8988T (cell line): ENCODE measurements around the gene MRPL39.

ENCODE experiments used
- DNase-seq: peaks from one replicate; pipeline ENCODE4 v3.0.0; 2011

The MRPL39 gene

DNA sequence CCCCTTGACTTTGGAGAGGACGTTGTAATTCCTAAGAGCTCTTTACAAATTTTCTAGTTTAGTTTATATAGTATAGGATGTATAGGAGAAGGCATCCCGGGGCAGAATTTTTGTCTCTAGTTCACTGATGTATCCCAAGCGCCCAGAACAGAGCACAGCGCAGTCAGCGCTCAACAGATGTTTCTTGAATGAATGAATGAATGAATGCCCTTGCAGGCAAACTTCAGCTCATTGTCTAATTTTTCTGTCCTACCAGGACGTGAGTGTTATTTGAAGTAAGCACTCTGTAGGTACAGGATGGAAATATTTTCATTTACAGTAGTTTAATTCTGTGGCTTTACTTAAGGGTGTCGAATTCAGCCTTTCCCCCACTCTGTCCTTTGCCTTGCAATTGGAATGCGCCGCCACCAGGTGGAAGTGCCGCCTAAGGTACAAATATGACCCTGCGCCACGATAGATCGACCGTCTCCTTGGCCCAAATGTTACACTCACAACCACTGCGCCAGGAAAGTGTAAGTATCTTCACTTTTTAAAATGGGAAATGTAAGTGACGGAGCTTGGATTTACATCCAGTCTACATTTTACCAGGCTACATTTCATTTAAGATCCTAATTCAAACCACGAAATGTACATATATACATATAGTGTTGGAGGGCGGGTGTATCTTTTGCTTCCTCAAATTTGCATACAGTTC lies 910 bp upstream of the MRPL39 start:
- no peak for DNase-seq

GRCh38 chr21:25589887-25590286 lies 17.4 kb downstream of the MRPL39 start:
- DNase-seq: no peak

DNA sequence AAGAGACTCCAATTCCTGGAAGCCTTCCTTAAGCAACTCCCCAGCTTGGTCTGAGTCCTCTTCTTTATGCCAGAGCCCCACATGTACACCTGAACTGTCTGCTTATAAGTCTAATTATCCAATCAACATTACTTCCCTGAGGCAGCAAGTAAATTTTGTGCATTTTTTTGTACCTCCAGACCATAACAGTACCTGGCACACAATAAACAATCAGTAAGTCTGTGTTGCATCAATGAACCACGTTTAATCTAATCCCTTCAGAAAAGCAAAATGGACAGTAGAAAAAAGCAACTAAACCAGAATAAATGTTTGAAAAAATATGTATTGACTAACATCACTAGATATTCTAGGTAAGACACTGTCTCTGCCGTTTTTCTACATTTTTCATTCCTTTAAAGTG lies 20.5 kb downstream of the MRPL39 start:
- no peak for DNase-seq

GRCh38 chr21:25586326-25586725 lies 21.0 kb downstream of the MRPL39 start:
- DNase-seq: no peak

DNA sequence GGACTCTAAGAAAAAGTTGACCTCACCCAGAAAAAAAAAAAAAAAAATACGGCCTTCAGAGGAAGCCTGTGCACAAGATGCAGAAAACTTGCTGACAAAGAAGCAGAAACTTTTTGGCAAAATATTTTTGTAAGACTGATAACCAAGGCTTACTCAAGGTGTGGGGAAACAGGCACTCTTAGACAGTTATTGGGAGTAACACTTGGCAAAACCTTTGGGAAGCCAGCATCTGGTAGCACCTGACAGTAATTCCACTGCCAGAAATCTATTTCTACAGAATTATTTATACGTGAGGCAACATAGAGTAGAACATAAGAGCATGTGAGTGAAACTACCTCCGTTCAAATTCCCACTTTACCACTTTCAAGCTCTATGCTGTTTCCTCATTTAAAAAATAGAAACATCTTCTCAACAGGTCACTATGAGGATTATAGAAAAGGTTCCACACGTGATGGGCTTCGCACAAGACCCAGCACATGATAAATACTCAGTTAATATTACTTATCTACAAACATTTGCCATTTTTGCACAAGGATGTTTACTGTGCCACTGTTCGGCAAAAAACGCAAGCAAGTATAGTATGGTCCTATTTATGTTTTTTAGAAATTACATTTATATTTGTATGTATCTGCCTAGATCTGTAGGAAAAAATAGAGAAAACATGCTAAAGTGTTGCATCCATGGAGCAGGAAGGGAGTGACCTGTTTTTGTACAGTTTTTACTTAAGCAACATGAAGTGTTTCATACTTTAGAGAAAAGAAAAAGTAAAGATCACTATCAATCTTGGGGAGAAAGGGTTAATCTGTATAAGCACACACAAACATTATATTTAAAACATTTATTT lies 22.2 kb downstream of the MRPL39 start:
- no peak for DNase-seq

GRCh38 chr21:25583370-25584130 lies 23.7 kb downstream of the MRPL39 start:
- no peak for DNase-seq

DNA sequence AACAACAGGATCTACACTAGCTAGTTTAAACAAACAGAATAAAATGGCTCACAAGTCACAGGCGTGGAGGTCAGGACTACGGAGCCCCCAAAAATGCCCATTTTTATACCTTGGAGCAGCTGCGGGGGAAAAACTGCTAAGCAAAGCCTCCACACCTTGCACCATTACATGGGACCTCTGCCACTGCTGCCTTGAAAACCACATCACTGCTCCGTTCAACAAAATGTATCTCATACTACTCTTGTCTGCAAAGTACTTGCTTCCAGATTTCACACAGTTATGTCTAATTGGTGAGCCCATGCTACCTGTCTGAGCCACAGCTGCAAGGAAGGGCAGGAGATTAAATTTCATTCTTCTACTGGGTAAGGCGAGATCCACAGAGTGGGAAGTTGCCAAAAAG lies 24.4 kb downstream of the MRPL39 start:
- DNase-seq: no peak

DNA sequence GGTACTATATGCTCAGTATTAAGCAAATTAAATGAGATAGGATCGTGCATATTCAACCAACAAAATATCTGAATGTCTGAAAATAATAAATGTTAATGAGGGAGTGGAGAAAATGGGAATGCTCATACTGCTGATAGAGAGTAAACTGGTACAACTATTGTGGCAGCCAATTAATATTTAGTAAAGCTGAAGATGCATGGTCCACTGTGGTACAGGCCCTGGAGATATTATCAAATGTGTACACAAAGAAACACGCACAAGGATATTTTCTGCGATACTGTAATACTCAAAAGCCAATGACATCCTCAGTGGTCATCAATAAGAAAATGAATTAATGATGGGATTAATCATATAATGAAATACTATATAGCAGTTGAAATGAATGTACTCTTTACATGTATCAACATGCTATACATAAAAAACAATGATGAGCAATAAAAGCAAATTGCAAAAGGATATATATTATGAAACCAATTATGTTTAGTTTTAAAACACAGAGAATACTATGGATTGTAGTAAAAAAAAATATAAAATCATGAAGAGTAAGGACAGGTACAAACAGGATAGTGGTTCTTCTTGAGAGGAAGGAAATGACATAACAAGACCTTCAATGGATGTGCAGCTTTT lies 25.0 kb downstream of the MRPL39 start:
- DNase-seq: no peak

DNA sequence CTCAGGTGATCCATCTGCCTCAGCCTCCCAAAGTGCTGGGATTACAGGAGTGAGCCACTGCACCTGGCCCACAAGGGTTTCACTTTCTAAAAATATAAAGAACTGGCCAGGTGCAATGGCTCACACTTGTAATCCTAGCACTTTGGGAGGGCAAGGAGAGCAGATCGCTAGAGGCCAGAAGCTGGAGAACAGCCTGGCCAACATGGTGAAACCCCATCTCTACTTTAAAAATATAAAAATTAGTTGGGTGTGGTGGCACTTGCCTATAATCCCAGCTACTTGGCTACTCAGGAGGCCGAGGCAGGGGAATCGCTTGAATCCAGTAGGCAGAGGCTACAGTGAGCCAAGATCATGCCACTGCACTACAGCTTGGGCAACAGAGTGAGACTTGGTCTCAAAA lies 25.7 kb downstream of the MRPL39 start:
- DNase-seq: no peak

GRCh38 chr21:25580912-25581260 lies 26.4 kb downstream of the MRPL39 start:
- no peak for DNase-seq

- DNase-seq: no peak
Measured at GRCh38 chr21:25579226-25580013, 27.9 kb downstream of the MRPL39 start.

DNA sequence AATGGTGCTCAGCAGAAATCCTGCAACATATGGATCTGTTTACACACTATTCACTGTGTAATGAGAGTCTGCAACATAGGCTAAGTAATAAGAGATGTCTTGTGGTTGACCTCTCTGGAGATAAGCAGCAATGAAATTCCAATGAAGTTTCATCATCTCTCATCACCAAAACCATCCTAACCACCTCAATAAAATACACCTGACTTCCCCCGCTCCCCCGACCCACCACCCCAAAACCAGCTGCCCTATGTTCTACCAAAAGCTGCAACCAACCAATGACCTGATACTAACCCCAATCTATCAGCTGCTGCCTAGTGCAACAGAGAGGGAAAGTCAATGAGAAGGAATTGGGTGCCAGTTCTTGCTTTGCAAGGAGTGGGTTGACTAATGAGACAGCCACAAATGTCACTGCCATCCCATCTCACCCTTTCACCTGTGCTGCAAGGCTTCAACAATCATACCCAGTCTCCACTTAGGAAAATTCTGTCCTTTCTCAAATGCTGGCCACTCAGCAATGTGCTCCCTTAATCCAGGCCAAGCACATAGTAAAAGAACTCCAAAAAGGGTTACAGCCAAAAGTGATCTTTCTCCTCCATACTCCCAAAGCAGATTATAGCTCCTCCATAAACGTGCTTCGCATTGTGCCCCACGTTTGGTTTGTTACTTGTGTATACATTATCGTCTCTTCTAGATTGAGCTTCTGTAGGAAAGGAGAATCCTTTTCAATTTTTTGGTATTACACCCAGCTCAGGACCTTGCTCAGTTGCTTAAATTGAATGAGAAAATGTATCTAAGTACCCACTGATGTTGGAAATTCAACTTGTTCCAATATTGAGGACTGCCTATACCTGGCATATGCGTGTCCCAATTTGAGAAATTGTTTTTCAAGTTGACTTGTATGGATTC lies 29.0 kb downstream of the MRPL39 start:
- no peak for DNase-seq

GRCh38 chr21:25577424-25578055 lies 29.7 kb downstream of the MRPL39 start:
- no peak for DNase-seq

DNA sequence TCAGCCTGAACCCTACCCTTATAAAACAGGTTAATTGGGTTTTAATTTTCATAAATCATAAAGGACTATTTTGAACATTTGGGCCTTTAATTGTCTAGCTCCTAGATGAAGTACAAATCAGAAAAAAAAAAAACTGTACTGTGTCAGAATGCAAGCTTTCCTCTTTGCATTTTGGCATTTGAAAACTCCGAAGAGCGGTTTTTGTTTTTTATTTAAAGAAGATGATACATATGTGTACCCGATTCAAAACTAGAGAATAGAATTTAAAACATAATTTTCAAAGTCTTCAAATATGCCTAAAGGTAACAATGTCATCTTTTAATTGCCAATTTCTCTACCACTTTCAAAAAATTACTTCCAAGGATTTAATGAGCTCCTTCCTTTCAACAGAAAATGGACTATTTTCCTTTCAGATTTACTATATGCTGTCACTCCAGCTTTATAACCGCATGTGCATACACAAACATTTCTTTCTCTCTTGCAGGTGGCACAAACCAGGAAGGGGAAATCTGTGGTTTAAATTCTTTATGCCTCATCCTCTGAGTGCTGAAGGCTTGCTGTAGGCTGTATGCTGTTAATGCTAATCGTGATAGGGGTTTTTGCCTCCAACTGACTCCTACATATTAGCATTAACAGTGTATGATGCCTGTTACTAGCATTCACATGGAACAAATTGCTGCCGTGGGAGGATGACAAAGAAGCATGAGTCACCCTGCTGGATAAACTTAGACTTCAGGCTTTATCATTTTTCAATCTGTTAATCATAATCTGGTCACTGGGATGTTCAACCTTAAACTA lies 33.7 kb downstream of the MRPL39 start:
- DNase-seq: no peak

- no peak for DNase-seq
Measured at GRCh38 chr21:25572861-25573310, 34.4 kb downstream of the MRPL39 start.

DNA sequence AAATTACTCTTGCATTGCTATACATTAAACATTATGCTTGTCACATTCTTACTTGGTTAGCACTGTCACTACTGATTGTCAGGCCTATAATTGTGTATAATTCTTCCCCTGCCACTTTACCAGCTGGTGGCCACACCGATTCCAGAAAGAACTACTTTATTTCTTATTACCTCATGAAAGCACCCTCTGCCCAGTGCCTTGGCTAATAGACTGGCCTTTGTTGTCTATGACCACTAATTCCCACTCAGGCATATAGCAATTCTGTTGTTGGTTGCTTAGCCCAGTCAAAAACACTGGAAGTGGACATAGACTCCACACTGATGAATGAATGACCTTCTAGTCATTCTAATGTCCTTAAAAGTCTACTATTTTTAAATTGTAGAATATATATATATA lies 35.6 kb downstream of the MRPL39 start:
- DNase-seq: no peak

DNA sequence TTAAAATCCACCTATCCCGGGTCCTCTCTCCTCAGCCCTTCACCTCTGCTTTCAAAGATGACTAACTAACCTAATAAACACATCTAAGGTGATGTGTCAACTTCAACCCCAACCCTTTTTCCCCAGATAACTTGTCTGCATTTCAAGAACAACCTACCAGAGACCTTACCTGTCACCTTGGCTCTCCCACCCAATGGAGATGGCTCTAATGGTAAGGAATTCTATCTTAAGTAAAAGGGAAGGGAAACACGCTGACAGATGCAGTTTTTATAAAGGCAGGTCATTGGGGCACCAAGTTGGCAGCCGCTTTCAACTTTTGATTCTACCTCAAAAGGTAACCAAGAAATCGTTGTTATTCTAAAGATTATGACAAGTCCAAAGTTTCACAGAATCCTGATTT lies 37.6 kb downstream of the MRPL39 start:
- no peak for DNase-seq

DNA sequence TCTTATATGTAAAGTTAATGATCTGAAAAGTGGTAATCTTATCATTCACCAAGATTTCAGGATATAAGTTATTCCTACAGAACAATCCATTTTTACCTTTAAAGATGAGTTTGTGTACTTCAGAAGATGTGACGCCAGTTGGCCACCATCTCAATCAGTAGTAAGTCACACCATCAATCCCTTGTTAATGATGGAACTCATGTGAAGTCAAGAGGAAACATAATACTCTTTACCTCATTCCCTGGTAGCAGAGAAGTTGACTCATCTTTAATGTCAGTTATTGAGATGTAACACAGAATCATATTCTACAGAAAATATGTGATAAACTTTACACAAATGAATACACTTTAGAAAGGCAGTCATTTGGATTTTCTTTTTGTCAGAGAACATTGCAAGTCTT lies 38.2 kb downstream of the MRPL39 start:
- DNase-seq: no peak

DNA sequence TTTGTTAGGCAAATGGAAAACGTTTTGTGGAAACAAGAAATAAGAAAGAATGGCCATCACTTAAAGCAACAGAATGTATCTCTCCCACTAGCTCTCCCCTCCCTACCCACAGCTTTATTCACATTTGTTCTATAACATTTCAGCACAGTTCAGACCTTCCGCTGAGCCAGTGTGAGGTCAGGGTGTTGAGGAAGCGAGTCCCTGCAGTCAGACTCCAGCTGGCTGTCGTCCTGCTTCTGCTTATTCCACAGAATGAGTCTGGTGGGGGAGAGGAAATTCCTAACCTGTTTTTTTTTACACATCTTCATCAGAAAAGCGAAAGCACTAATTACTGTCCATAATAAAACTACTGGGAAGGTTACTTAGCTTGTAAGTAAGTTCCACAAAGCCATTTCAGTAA lies 39.0 kb downstream of the MRPL39 start:
- DNase-seq: no peak

GRCh38 chr21:25567472-25567871 lies 39.8 kb downstream of the MRPL39 start:
- DNase-seq: no peak
